MG63 (cell line): ENCODE data around the gene MTMR3. TPM values are rescaled to one million over a fixed set of nuclear protein-coding genes. Genes with fewer than 3 reads are reported as not detected.
"Not testable (repeated sequence)": the region's sequence is repeated elsewhere in the genome, so short reads cannot be mapped to it uniquely, and the experiment has no call there.

ENCODE experiments used
- DNase-seq: peaks from one replicate; pipeline ENCODE4 v3.0.0-alpha.2; 2020
- H3K27me3 ChIP-seq: fragments of 250-450 bp; sonication (Bioruptor Pico); 2 replicates; pipeline ENCODE4 v1.5.1; 2020; ENCODE audit warnings: mild to moderate bottlenecking, moderate library complexity
- H3K36me3 ChIP-seq: fragments of 250-450 bp; sonication (Bioruptor Pico); 2 replicates; pipeline ENCODE4 v1.5.1; 2020; ENCODE audit warnings: mild to moderate bottlenecking, moderate library complexity
- H3K4me3 ChIP-seq: fragments of 250-450 bp; sonication (Bioruptor Pico); 2 replicates; pipeline ENCODE4 v1.5.1; 2020; ENCODE audit warnings: mild to moderate bottlenecking, moderate library complexity
- H3K9me3 ChIP-seq: fragments of 250-450 bp; sonication (Bioruptor Pico); 2 replicates; pipeline ENCODE4 v1.5.1; 2020; ENCODE audit warnings: mild to moderate bottlenecking, moderate library complexity
- total RNA-seq: library from RNA; depleted of rRNA; stranded (reverse); fragments of >200 nt; shearing (Covaris generic); gene quantifications from 2 replicates; pipeline ENCODE4 v1.2.3, GENCODE V29; 2014; ENCODE audit warnings: low replicate concordance; rRNA removed

The MTMR3 gene
- total RNA-seq, 1 experiment from 2014 or later: 12.9 TPM

- H3K27me3 ChIP-seq: no peaks in the 10 kb centered on the region
Observed at GRCh38 chr22:30057375-30057774, 174.4 kb downstream of the MTMR3 start.

GRCh38 chr22:30059346-30060020 is 176.5 kb downstream of the MTMR3 start:
- not testable (repeated sequence) for H3K9me3 ChIP-seq, H3K27me3 ChIP-seq, DNase-seq, H3K36me3 ChIP-seq, H3K4me3 ChIP-seq

More at GRCh38 chr22:30057375-30057774, 174.4 kb downstream of the MTMR3 start:
- Histone ChIP-seq H3K36me3 (no peaks in the 10 kb centered on the region), H3K9me3 (0 out of 2 replicates have a peak, but pooled peaks cover 2% of the 10 kb centered on the region), H3K4me3 (no peak overlapping the region)
- DNase-seq: no peak

- H3K4me3 ChIP-seq, H3K27me3 ChIP-seq, DNase-seq, H3K36me3 ChIP-seq, H3K9me3 ChIP-seq: not testable (repeated sequence)
Observed at GRCh38 chr22:30061094-30061493, 178.1 kb downstream of the MTMR3 start.

- H3K9me3 ChIP-seq: peaks cover 2% of the 10 kb centered on the region; the same call in 1 of the 2 replicates
- no peak overlapping the region for H3K4me3 ChIP-seq
- H3K36me3 ChIP-seq: no peaks in the 10 kb centered on the region
- H3K27me3 ChIP-seq: no peaks in the 10 kb centered on the region
- no peak for DNase-seq
Observed at GRCh38 chr22:30062259-30062658, 179.3 kb downstream of the MTMR3 start.

- no peak for DNase-seq
- Histone ChIP-seq H3K36me3 (no peaks in the 10 kb centered on the region), H3K9me3 (peaks cover 2% of the 10 kb centered on the region; the same call in 1 of the 2 replicates)
Observed at GRCh38 chr22:30062950-30063349, 180.0 kb downstream of the MTMR3 start.

GRCh38 chr22:30064172-30064571 is 181.2 kb downstream of the MTMR3 start:
- DNase-seq: no peak
- no peak overlapping the region for H3K4me3 ChIP-seq
- H3K9me3 ChIP-seq: peaks cover 2% of the 10 kb centered on the region; the same call in 1 of the 2 replicates

More at GRCh38 chr22:30062950-30063349, 180.0 kb downstream of the MTMR3 start:
- no peaks in the 10 kb centered on the region for H3K27me3 ChIP-seq
- no peak overlapping the region for H3K4me3 ChIP-seq

GRCh38 chr22:30073743-30074142 is 190.8 kb downstream of the MTMR3 start:
- no peaks in the 10 kb centered on the region for H3K36me3 ChIP-seq
- peaks cover 26% of the 10 kb centered on the region for H3K27me3 ChIP-seq
- no peaks in the 10 kb centered on the region for H3K9me3 ChIP-seq
- no peak for DNase-seq
- H3K4me3 ChIP-seq: no peak overlapping the region

More at GRCh38 chr22:30064172-30064571, 181.2 kb downstream of the MTMR3 start:
- Histone ChIP-seq H3K27me3 (no peaks in the 10 kb centered on the region), H3K36me3 (no peaks in the 10 kb centered on the region)

GRCh38 chr22:30074147-30074546 is 191.2 kb downstream of the MTMR3 start:
- H3K4me3 ChIP-seq: no peak overlapping the region
- H3K36me3 ChIP-seq: no peaks in the 10 kb centered on the region

GRCh38 chr22:30074994-30075393 is 192.0 kb downstream of the MTMR3 start:
- H3K36me3 ChIP-seq: no peaks in the 10 kb centered on the region
- no peak for DNase-seq
- no peaks in the 10 kb centered on the region for H3K9me3 ChIP-seq
- peaks cover 26% of the 10 kb centered on the region for H3K27me3 ChIP-seq
- no peak overlapping the region for H3K4me3 ChIP-seq

More at GRCh38 chr22:30074147-30074546, 191.2 kb downstream of the MTMR3 start:
- Histone ChIP-seq H3K9me3 (no peaks in the 10 kb centered on the region), H3K27me3 (peaks cover 26% of the 10 kb centered on the region)
- no peak for DNase-seq

GRCh38 chr22:30077279-30077880 is 194.4 kb downstream of the MTMR3 start:
- no peaks in the 10 kb centered on the region for H3K9me3 ChIP-seq
- DNase-seq: no peak
- H3K4me3 ChIP-seq: no peak overlapping the region

GRCh38 chr22:30078320-30079311 is 195.6 kb downstream of the MTMR3 start:
- DNase-seq: no peak
- Histone ChIP-seq H3K36me3 (no peaks in the 10 kb centered on the region), H3K27me3 (peaks cover 26% of the 10 kb centered on the region), H3K4me3 (no peak overlapping the region), H3K9me3 (no peaks in the 10 kb centered on the region)

More at GRCh38 chr22:30077279-30077880, 194.4 kb downstream of the MTMR3 start:
- Histone ChIP-seq H3K36me3 (no peaks in the 10 kb centered on the region), H3K27me3 (peaks cover 26% of the 10 kb centered on the region)

- no peaks in the 10 kb centered on the region; the same call in 1 of the 2 replicates for H3K9me3 ChIP-seq
- H3K36me3 ChIP-seq: no peaks in the 10 kb centered on the region
- H3K4me3 ChIP-seq: no peak within 1 kb of the TSS
- no peak for DNase-seq
- peaks cover 15% of the 10 kb centered on the region for H3K27me3 ChIP-seq
Observed at GRCh38 chr22:30079952-30080533, 197.1 kb downstream of the MTMR3 start, which contains the start of gene HORMAD2. Gene HORMAD2, plus strand, starts transcription at chr22:30080464. Its CDS starts 13,489 bp downstream, at chr22:30093953.

Other genes starting within 250 kb of the MTMR3 start
- not detected in 2 replicates for gene CABP7, start 163.2 kb upstream of the MTMR3 start, total RNA-seq
- 33.2 and 38.9 TPM in 2 replicates for gene ZMAT5, start 116.2 kb upstream of the MTMR3 start, total RNA-seq
- gene UQCR10, start 115.8 kb upstream of the MTMR3 start, total RNA-seq: 46.4 and 71.1 TPM in 2 replicates
- 36.2 and 37.8 TPM in 2 replicates for gene ASCC2, start 44.9 kb upstream of the MTMR3 start, total RNA-seq
- not detected in 2 replicates for gene HORMAD2, start 197.3 kb downstream of the MTMR3 start, total RNA-seq